ENCODE results near the gene NOTUM. TPM values are rescaled to one million over a fixed set of nuclear protein-coding genes. Genes with fewer than 3 reads are reported as not detected.

The NOTUM gene
- total RNA-seq, 1 experiment from 2014 or later, result not detected

DNA sequence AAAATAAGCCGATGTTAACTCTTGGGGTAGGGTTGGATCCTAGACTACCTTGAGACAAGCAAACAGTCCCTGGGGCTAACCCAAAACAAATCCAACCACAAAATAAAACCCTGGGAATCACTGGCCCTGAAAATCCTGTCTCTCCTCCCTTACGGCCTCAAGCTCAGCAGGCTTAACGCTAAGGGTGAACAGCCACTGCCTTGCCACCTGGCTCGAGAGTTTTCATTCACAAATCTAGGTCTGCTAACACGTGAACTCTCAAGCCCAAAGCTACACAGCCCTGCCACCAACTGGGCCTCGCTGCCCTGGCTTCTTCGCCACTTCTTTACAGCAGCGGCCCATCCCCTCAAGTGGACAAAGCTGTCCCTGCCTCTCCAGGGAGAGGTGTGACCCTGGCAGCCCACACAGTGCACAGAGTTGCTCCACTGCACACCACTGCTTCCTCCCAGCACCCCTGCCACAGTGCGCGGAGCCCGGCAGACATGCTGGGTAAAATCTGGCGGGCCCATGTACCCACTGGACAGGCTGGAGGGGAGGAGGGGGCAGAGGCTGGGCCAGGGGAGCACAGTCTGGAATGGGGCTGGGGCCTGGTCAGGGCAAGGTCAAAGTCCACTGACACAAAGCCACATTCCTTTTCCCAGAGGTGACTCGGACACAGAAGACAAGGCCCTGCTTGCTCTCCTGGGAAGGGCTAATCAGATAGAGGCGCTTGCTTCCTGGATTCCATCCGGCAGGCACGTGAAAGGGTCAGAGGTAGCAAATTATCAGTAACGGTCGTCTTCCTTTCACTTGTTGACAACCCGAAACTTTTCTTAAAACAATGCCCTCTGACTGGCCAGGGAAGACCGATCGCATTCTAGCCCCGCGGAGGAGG lies 50.8 kb downstream of the NOTUM start:
- Histone ChIP-seq H3K36me3 (ENCODE audit: insufficient read depth, low read length, poor library complexity, severe bottlenecking) (peaks cover 51% of the 10 kb centered on the region), H3K27ac (ENCODE audit: low read depth, low read length, poor library complexity, severe bottlenecking) (peak overlapping the region; percentile 62), H3K27me3 (replicated peaks; ENCODE audit: insufficient read depth, low read depth, low read length, poor library complexity) (no peaks in the 10 kb centered on the region), H3K4me1 (ENCODE audit: insufficient read depth, low read length, poor library complexity, severe bottlenecking) (peaks cover 5% of the 10 kb centered on the region), H3K9me3 (ENCODE audit: low read depth, low read length, poor library complexity, severe bottlenecking) (no peaks in the 10 kb centered on the region), H3K4me3 (ENCODE audit: low read depth, low read length, poor library complexity, severe bottlenecking) (peak overlapping the region; percentile 90)
- ChIA-PET CTCF (no interaction called here), POLR2A (ENCODE audit: low non-redundant PET) (no interaction called here)
- BruUV-seq (replicated peaks), result no TSS peak
- no peak for DNase-seq (ENCODE audit: low spot score)
- TF ChIP-seq, protein P1, sequence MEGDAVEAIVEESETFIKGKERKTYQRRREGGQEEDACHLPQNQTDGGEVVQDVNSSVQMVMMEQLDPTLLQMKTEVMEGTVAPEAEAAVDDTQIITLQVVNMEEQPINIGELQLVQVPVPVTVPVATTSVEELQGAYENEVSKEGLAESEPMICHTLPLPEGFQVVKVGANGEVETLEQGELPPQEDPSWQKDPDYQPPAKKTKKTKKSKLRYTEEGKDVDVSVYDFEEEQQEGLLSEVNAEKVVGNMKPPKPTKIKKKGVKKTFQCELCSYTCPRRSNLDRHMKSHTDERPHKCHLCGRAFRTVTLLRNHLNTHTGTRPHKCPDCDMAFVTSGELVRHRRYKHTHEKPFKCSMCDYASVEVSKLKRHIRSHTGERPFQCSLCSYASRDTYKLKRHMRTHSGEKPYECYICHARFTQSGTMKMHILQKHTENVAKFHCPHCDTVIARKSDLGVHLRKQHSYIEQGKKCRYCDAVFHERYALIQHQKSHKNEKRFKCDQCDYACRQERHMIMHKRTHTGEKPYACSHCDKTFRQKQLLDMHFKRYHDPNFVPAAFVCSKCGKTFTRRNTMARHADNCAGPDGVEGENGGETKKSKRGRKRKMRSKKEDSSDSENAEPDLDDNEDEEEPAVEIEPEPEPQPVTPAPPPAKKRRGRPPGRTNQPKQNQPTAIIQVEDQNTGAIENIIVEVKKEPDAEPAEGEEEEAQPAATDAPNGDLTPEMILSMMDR (conservative IDR thresholded peaks at IDR 0.05; ENCODE audit: low read depth, low read length), result no peak
- TF ChIP-seq EZH2 (IDR thresholded peaks at IDR 0.05; ENCODE audit: borderline replicate concordance, low read depth, low read length, poor library complexity, severe bottlenecking), result no peak
- intact Hi-C loops (cut with micrococcal nuclease; ENCODE audit: unreplicated experiment), result no loop called here

DNA sequence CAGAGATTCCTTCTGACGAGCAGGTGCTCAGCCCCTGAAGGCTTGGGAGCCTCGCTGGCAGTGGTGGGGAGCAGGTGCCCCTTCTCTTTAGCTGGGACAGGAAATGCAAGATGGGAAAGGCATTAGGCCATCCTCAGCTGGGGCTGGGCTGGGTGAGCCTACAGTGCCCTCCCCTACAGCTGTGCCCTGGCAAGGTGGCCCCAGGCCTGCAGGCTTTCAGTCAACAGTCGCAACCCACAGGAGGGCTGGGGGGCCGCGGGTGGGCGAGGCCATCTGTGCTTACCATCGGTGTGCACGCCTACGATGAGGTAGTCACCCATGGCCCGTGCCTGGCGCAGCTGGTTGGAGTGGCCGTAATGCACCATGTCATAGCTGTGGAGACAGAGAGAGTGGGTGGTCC lies 51.8 kb downstream of the NOTUM start:
- Histone ChIP-seq H3K36me3 (ENCODE audit: insufficient read depth, low read length, poor library complexity, severe bottlenecking) (peaks cover 43% of the 10 kb centered on the region), H3K4me1 (ENCODE audit: insufficient read depth, low read length, poor library complexity, severe bottlenecking) (peaks cover 5% of the 10 kb centered on the region), H3K4me3 (ENCODE audit: low read depth, low read length, poor library complexity, severe bottlenecking) (no peak overlapping the region), H3K27ac (ENCODE audit: low read depth, low read length, poor library complexity, severe bottlenecking) (no peak overlapping the region), H3K9me3 (ENCODE audit: low read depth, low read length, poor library complexity, severe bottlenecking) (no peaks in the 10 kb centered on the region), H3K27me3 (replicated peaks; ENCODE audit: insufficient read depth, low read depth, low read length, poor library complexity) (no peaks in the 10 kb centered on the region)
- TF ChIP-seq EZH2 (IDR thresholded peaks at IDR 0.05; ENCODE audit: borderline replicate concordance, low read depth, low read length, poor library complexity, severe bottlenecking), result no peak
- TF ChIP-seq, protein P1 (conservative IDR thresholded peaks at IDR 0.05; ENCODE audit: low read depth, low read length), result no peak
- ChIA-PET CTCF (no interaction called here), POLR2A (ENCODE audit: low non-redundant PET) (no interaction called here)
- no peak for DNase-seq (ENCODE audit: low spot score)
- intact Hi-C loops (cut with micrococcal nuclease; ENCODE audit: unreplicated experiment), result no loop called here
- BruUV-seq (replicated peaks), result no TSS peak

DNA sequence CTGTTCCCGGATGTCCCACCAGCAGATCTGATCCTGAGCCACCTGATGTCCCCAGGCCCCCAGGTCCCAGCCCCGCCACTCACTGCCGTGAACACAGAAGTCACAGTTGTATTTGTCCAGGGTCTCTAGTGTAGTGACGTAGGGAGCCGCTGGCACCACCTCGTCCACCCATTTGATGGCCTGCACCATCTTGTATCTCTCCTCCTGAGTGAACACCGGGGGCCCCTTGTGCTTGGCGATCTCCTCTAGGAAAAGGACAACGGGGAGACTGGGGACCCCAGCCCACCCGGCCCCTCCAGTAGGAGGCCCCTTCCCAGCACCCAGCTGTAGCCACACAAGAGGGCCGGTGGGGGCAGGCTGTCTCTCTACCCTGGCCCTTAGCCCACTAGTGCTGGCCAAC lies 52.2 kb downstream of the NOTUM start:
- no peak for DNase-seq (ENCODE audit: low spot score)
- Histone ChIP-seq H3K36me3 (ENCODE audit: insufficient read depth, low read length, poor library complexity, severe bottlenecking) (peaks cover 42% of the 10 kb centered on the region), H3K4me3 (ENCODE audit: low read depth, low read length, poor library complexity, severe bottlenecking) (no peak overlapping the region), H3K27me3 (replicated peaks; ENCODE audit: insufficient read depth, low read depth, low read length, poor library complexity) (no peaks in the 10 kb centered on the region), H3K4me1 (ENCODE audit: insufficient read depth, low read length, poor library complexity, severe bottlenecking) (peaks cover 5% of the 10 kb centered on the region), H3K9me3 (ENCODE audit: low read depth, low read length, poor library complexity, severe bottlenecking) (no peaks in the 10 kb centered on the region), H3K27ac (ENCODE audit: low read depth, low read length, poor library complexity, severe bottlenecking) (no peak overlapping the region)
- no TSS peak for BruUV-seq (replicated peaks)
- ChIA-PET CTCF (no interaction called here), POLR2A (ENCODE audit: low non-redundant PET) (no interaction called here)
- TF ChIP-seq EZH2 (IDR thresholded peaks at IDR 0.05; ENCODE audit: borderline replicate concordance, low read depth, low read length, poor library complexity, severe bottlenecking), result no peak
- TF ChIP-seq, protein P1 (conservative IDR thresholded peaks at IDR 0.05; ENCODE audit: low read depth, low read length), result no peak
- intact Hi-C loops (cut with micrococcal nuclease; ENCODE audit: unreplicated experiment), result no loop called here

Data from A673 (cell line).